PFSK-1 (cell line): Measurements from ENCODE around the gene ANO8.
A peak's percentile ranks its signal among the peaks of the same experiment; 100 is the strongest.

Experiments used
- FOXP2 ChIP-seq: optimal IDR thresholded peaks from 2 replicates; pipeline ENCODE3; 2011; ENCODE audit warnings: borderline replicate concordance, control low read depth, inconsistent platforms; ENCODE audit not compliant: insufficient read depth; ENCODE audit errors: extremely low read length, extremely low read depth
- POLR2AphosphoS5 ChIP-seq: IDR thresholded peaks from 2 replicates; pipeline ENCODE4 v1.6.1; 2012; ENCODE audit warnings: low read depth, mild to moderate bottlenecking, control low read depth, low read length, moderate library complexity
- SIN3A ChIP-seq: IDR thresholded peaks from 2 replicates; pipeline ENCODE4 v1.6.1; 2012; ENCODE audit warnings: mild to moderate bottlenecking, low read length, moderate library complexity, borderline replicate concordance; ENCODE audit not compliant: insufficient read depth
- TAF1 ChIP-seq: IDR thresholded peaks from 2 replicates; pipeline ENCODE4 v1.6.1; 2012; ENCODE audit warnings: low read length, control low read depth, borderline replicate concordance; ENCODE audit not compliant: insufficient read depth
- TF ChIP-seq, protein P1 (sequence below), 2 experiments: IDR thresholded peaks; 2 replicates each; pipeline versions ENCODE4 v1.6.1 to v1.8.0; 2011 to 2012; ENCODE audit warnings: low read depth in 2 of 2, low read length in 2 of 2, control low read depth in 1 of 2, inconsistent platforms in 1 of 2, mild to moderate bottlenecking in 1 of 2, moderate library complexity in 1 of 2; ENCODE audit not compliant: insufficient read depth in 1 of 2

ANO8 gene

DNA sequence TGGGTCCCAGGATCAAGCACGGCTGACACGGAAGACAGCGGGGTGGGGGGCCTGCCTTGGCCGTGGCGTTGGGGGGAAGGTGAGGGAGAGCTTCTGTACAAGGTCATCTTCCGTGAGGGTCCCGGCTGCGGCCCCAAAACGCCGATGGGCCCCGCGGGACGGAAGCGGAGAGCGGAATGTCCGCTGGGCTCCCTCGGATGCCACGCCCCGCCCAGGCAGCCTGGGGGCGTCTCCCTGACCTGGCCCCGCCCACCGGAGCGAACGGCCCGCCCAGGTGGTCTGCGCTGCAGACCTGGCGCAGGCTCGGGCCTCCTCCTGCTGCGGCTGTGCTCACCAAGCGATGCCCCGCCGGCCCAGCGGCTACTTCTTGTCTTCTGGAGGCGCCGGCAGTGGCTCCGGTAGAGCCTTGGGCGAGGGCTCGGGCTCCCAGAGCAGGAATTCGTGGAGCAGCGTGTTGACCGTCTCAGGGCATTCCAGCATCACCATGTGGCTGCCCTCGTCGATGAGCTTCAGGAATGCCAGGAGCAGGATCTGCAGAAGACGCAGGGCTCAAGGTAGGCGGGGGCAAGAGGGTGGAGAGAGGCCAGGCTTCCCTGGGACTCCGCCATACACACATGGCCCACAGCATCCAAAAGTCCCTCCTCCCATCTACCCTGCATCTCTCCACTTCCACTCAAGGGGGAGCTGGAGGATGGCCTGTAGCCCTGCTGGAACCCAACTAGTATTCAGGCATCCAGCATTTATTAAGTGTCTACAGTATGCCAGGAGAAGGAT, 42.2 kb downstream of the ANO8 start:
- 0 out of 2 replicates have a peak, but pooled peaks have one; percentile 28 for TF ChIP-seq TAF1
- TF ChIP-seq, protein P1, sequence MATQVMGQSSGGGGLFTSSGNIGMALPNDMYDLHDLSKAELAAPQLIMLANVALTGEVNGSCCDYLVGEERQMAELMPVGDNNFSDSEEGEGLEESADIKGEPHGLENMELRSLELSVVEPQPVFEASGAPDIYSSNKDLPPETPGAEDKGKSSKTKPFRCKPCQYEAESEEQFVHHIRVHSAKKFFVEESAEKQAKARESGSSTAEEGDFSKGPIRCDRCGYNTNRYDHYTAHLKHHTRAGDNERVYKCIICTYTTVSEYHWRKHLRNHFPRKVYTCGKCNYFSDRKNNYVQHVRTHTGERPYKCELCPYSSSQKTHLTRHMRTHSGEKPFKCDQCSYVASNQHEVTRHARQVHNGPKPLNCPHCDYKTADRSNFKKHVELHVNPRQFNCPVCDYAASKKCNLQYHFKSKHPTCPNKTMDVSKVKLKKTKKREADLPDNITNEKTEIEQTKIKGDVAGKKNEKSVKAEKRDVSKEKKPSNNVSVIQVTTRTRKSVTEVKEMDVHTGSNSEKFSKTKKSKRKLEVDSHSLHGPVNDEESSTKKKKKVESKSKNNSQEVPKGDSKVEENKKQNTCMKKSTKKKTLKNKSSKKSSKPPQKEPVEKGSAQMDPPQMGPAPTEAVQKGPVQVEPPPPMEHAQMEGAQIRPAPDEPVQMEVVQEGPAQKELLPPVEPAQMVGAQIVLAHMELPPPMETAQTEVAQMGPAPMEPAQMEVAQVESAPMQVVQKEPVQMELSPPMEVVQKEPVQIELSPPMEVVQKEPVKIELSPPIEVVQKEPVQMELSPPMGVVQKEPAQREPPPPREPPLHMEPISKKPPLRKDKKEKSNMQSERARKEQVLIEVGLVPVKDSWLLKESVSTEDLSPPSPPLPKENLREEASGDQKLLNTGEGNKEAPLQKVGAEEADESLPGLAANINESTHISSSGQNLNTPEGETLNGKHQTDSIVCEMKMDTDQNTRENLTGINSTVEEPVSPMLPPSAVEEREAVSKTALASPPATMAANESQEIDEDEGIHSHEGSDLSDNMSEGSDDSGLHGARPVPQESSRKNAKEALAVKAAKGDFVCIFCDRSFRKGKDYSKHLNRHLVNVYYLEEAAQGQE (IDR thresholded peaks at IDR 0.05; ENCODE audit: insufficient read depth in 1 of 2, low read depth in 2 of 2, low read length in 2 of 2): no peak; a peak in 1 of 4 replicates
- TF ChIP-seq POLR2AphosphoS5: peak; percentile 93
- peak; percentile 77 for TF ChIP-seq FOXP2
- TF ChIP-seq SIN3A: no peak

DNA sequence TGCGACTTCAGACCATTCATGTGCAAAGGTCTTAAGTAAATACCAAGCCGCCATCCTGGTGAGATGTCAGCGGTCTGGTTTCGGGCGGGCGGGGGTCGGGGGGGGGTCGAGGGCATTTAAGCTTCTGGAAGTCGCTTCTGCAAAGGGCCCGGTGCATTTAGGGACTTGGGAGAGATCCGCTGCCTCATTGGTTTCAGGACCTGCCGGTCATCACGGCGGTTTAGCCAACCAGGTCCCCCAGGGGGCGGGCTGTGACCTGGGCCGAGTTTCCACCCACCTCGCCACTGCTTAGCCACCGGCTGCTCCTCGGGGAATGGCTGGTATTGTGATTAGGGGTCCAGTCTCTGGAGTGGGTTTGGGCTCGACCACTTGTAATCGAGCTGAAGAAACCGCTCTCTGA, 45.2 kb downstream of the ANO8 start:
- TF ChIP-seq POLR2AphosphoS5 (no peak), FOXP2 (no peak), SIN3A (no peak), TAF1 (no peak)
- TF ChIP-seq, protein P1 (IDR thresholded peaks at IDR 0.05; ENCODE audit: insufficient read depth in 1 of 2, low read depth in 2 of 2, low read length in 2 of 2): no peak

DNA sequence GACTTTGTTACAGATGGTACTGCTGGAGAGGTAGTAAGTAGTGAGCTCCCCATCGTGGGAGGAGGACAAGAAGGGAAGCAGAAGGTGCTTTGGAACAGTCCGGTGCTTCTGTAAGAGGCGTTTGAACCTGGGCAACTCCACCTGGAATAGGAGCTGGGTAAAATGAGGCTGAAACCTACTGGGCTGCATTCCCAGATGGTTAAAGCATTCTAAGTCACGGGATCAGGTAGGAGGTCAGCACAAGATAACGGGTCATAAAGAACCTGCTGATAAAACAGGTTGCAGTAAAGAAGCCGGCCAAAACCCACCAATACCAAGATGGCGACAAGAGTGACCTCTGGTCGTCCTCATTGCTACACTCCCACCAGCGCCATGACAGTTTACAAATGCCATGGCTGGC, 47.9 kb downstream of the ANO8 start:
- TF ChIP-seq POLR2AphosphoS5: no peak
- no peak for TF ChIP-seq SIN3A
- no peak for TF ChIP-seq FOXP2
- no peak for TF ChIP-seq TAF1
- TF ChIP-seq, protein P1 (IDR thresholded peaks at IDR 0.05; ENCODE audit: insufficient read depth in 1 of 2, low read depth in 2 of 2, low read length in 2 of 2): no peak

DNA sequence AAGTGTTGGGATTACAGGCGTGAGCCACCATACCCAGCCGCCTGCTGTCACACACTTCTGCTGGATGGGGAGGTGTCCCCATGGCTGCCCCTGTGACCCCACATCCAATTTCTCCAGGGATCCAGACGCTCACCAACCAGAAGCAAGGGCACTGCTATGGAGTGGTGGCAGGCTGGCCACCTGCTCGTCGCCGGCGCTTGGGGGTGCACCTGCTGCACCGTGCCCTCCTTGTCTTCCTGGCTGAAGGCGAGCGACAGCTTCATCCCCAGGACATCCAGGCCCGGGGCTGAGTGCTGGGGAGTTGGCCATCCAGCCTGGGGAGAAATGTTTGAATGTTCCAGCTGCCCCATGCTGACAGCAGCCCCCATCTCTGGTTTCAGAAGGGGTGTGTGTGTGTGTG, 48.4 kb downstream of the ANO8 start:
- TF ChIP-seq, protein P1 (IDR thresholded peaks at IDR 0.05; ENCODE audit: insufficient read depth in 1 of 2, low read depth in 2 of 2, low read length in 2 of 2): no peak
- TF ChIP-seq POLR2AphosphoS5: no peak
- TF ChIP-seq TAF1: no peak
- no peak for TF ChIP-seq SIN3A
- TF ChIP-seq FOXP2: no peak
